ENCODE data around the gene TUBA4A. TPM values are rescaled to one million over a fixed set of nuclear protein-coding genes. Genes with fewer than 3 reads are reported as not detected.

TUBA4A gene
- total RNA-seq, 1 donor from 2014 or later = 0.63 TPM

- H3K9me3 Mint-ChIP-seq = no peaks in the 10 kb centered on the region
- no peak overlapping the region for H3K27ac Mint-ChIP-seq
- DNase-seq (ENCODE audit: low spot score in 2 of 2, unreplicated experiment in 2 of 2) = no peak
- no peaks in the 10 kb centered on the region for H3K27me3 Mint-ChIP-seq (ENCODE audit: low read depth)
- peaks cover 22% of the 10 kb centered on the region for H3K4me1 Mint-ChIP-seq
- no peak overlapping the region for H3K4me3 Mint-ChIP-seq
- H3K36me3 Mint-ChIP-seq = peaks cover 36% of the 10 kb centered on the region
- no peak for TF ChIP-seq CTCF (IDR thresholded peaks at IDR 0.05; ENCODE audit: unreplicated experiment)
These were observed 29.7 kb downstream of the TUBA4A start for GRCh38 chr2:219223831-219224610.

- H3K9me3 Mint-ChIP-seq = no peaks in the 10 kb centered on the region
- H3K27me3 Mint-ChIP-seq (ENCODE audit: low read depth) = no peaks in the 10 kb centered on the region
- peaks cover 16% of the 10 kb centered on the region for H3K4me1 Mint-ChIP-seq
- TF ChIP-seq CTCF (IDR thresholded peaks at IDR 0.05; ENCODE audit: unreplicated experiment) = no peak
- H3K36me3 Mint-ChIP-seq = peaks cover 36% of the 10 kb centered on the region
- no peak overlapping the region for H3K27ac Mint-ChIP-seq
- DNase-seq (ENCODE audit: low spot score in 2 of 2, unreplicated experiment in 2 of 2) = no peak
- no peak overlapping the region for H3K4me3 Mint-ChIP-seq
These were observed 31.7 kb downstream of the TUBA4A start for GRCh38 chr2:219221957-219222518.

- Mint-ChIP-seq H3K4me1 (peaks cover 23% of the 10 kb centered on the region), H3K27me3 (ENCODE audit: low read depth) (no peaks in the 10 kb centered on the region), H3K4me3 (no peak overlapping the region), H3K36me3 (peaks cover 31% of the 10 kb centered on the region), H3K9me3 (no peaks in the 10 kb centered on the region), H3K27ac (no peak overlapping the region)
- no peak for DNase-seq (ENCODE audit: low spot score in 2 of 2, unreplicated experiment in 2 of 2)
- TF ChIP-seq CTCF (IDR thresholded peaks at IDR 0.05; ENCODE audit: unreplicated experiment) = no peak
These were observed 32.9 kb downstream of the TUBA4A start for GRCh38 chr2:219220652-219221402.

- Mint-ChIP-seq H3K27ac (no peak overlapping the region), H3K4me1 (peaks cover 23% of the 10 kb centered on the region), H3K36me3 (peaks cover 30% of the 10 kb centered on the region), H3K9me3 (no peaks in the 10 kb centered on the region), H3K27me3 (ENCODE audit: low read depth) (no peaks in the 10 kb centered on the region), H3K4me3 (peak overlapping the region; percentile 81)
- DNase-seq (ENCODE audit: low spot score in 2 of 2, unreplicated experiment in 2 of 2) = no peak
- TF ChIP-seq CTCF (IDR thresholded peaks at IDR 0.05; ENCODE audit: unreplicated experiment) = no peak
These were observed 33.8 kb downstream of the TUBA4A start for GRCh38 chr2:219219784-219220532.
